SK-N-MC (cell line): ENCODE data around the gene CYTH3.

Source experiments
- EZH2 ChIP-seq: fragments of 200-600 bp; sonication (generic); IDR thresholded peaks from one replicate; pipeline ENCODE4 v1.6.1; 2017; ENCODE audit warnings: antibody characterized with exemption
- POLR2AphosphoS5 ChIP-seq: IDR thresholded peaks from 2 replicates; pipeline ENCODE4 v1.6.1; 2012; ENCODE audit warnings: mild to moderate bottlenecking, low read depth, low read length, borderline replicate concordance

GRCh38 chr7:6169805-6170520, 102.5 kb downstream of the CYTH3 start:
- TF ChIP-seq POLR2AphosphoS5: no peak
- no peak for TF ChIP-seq EZH2
